ENCODE measurements around the gene EYS.

Gene EYS

DNA sequence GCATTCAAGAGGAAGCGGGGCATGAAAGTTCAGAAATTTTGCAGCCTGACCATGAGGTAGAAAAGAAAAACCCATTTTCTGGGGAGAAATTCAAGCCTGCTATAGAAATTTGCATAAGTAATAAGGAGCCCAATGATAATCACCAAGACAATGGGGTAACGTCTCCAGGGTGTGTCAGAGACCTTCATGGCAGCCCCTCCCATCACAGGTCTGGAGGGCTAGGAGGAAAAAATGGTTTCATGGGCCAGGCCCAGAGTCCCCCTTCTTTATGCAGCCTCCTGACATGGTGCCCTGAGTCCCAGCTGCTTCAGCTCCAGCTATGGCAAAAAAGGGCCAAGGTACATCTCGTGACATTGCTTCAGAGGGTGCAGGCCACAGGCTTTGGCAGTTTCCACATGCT is 618.5 kb downstream of the EYS start:
- TF ChIP-seq CTCF (IDR thresholded peaks at IDR 0.05; ENCODE audit: extremely low read depth, missing control alignments): no peak
- DNase-seq (ENCODE audit: low spot score): no peak

DNA sequence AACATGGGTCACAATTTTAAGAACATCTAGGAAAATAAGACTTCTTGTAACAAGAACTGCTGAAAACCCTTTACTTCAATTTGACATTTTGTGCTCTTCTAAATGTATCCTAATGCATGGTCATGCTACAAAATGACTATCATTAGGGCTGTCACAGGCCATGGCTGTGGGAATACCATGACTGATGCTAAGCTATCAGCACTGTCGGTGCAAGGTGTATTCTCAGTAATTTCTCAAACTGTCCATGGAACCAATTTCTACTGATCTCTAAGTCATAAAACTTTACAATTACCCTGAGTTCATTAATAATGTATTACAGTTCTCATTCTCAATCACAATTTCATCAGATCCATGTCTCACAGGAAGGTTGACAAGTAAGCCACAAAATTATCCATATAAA is 625.3 kb downstream of the EYS start:
- TF ChIP-seq CTCF (IDR thresholded peaks at IDR 0.05; ENCODE audit: extremely low read depth, missing control alignments): no peak
- no peak for DNase-seq (ENCODE audit: low spot score)

DNA sequence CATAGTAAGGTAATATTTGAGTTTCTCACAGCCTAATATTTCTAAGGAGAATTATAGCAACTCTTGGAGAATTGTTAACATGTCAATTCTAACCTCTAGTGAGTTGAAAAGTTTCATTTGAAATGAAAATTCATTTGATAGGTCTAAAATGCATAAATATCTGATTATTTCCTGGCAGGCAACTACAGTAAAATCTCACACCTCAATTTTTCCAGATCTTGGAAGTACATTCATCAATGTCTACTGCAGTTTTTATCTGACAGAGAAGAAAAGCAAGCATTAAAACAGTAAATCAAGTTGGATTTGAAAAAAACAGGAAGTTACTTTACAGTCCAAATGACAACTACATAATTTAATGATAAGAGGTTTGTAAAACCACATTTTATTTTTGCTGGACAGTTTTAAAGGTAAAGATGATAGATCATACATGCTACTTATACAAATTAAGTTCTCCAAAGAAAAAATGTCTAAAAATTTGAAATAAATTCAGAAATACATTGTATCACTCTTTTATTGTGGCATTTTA is 631.3 kb downstream of the EYS start:
- TF ChIP-seq CTCF (IDR thresholded peaks at IDR 0.05; ENCODE audit: extremely low read depth, missing control alignments): no peak

DNA sequence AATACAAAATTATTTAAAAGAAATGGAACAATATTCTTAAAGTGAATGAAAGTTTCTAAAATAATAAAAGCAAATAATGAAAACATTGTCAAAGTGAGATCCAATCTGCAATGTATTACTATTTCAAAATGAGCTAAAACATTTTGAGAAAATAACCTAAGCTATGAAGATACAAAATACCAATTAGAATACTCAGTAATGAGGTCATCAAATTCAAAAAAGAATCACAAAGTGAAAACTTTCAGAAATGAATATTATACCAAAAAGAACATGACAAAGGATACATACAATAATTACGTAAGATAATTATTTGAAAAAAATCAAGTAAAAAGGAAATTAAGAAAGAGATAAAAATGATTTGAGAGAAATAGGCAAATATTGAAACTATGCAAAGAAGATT is 634.5 kb downstream of the EYS start:
- no peak for TF ChIP-seq CTCF (IDR thresholded peaks at IDR 0.05; ENCODE audit: extremely low read depth, missing control alignments)
- no peak for DNase-seq (ENCODE audit: low spot score)

More for the DNA sequence above, 631.3 kb downstream of the EYS start:
- DNase-seq (ENCODE audit: low spot score): no peak

DNA sequence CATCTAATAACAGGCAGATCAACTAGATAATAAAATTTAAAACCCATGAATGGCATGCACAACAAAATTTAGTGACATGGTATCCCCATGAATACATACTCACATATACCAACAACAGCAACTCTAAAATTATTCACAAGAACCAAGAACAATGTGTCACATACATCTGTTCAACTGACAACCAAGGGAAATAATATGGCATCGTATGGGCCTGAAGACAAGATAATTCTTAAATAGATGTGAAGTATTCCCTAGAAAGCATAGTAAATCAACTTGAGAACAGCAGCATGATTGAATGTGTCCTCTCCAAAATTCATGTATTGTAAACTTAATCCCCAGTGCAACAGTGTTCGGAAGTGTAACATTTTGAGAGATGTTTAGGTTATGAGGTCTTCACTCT is 635.5 kb downstream of the EYS start:
- no peak for DNase-seq (ENCODE audit: low spot score)
- TF ChIP-seq CTCF (IDR thresholded peaks at IDR 0.05; ENCODE audit: extremely low read depth, missing control alignments): no peak

DNA sequence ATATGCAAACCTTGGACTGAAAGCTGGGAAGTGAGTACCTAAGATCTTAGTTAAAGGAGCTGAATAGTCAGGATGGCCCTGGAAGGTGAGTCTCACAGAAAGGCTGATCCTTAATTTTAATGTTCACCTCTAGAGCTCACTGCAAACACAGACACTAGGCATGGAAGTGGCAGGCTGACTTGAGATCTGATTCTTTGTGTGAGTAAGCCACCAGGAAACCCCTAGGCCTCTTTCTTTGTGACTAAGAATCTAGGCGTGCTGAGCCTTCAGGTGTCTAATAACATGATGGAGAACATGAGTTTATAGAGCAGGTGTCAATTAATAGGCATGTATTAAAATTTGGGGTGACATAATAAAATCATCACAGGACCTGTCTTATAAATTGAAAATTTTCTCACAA is 642.2 kb downstream of the EYS start:
- no peak for TF ChIP-seq CTCF (IDR thresholded peaks at IDR 0.05; ENCODE audit: extremely low read depth, missing control alignments)
- DNase-seq (ENCODE audit: low spot score): no peak

DNA sequence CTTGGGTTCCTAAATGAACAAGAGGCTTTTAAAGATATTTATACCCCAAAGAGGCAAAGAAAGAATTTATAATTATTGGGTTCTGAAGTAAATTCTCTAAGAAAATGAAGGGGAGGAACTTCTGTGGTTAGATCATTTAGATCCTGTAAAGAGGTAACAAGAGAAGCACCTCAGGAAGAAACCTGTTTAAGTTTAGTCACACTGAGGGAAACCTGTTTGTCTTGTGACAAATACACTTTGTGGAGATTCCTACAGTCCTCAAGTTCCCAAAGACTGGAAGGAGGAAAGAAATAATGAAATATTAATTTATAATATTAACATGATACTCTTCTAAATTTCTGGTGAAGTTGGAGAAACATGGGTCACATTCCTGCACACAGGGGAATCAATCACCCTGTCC is 647.5 kb downstream of the EYS start:
- no peak for TF ChIP-seq CTCF (IDR thresholded peaks at IDR 0.05; ENCODE audit: extremely low read depth, missing control alignments)
- DNase-seq (ENCODE audit: low spot score): no peak

Data from GM20000 (cell line).